Fibroblast of lung (primary cell): Measurements from ENCODE around the gene HPS5. TPM values are rescaled to one million over a fixed set of nuclear protein-coding genes. Genes with fewer than 3 reads are reported as not detected.
A peak's percentile ranks its signal among the peaks of the same experiment; 100 is the strongest.

Experiments
- DNase-seq, 2 donors: peaks; one replicate each; pipeline versions ENCODE4 v3.0.0 to v3.0.0-alpha.2; 2010; ENCODE audit warnings: low read depth in 2 of 2
- H2AFZ ChIP-seq: 2 replicates; pipeline ENCODE4 v1.5.1; 2012; ENCODE audit warnings: low read length, control low read depth, inconsistent platforms
- H3K27ac ChIP-seq: 2 replicates; pipeline ENCODE4 v1.5.1; 2011; ENCODE audit warnings: low read length, control low read depth; ENCODE audit not compliant: insufficient read depth
- H3K27me3 ChIP-seq: 2 replicates; pipeline ENCODE4 v1.5.1; 2011; ENCODE audit warnings: mild to moderate bottlenecking, low read length; ENCODE audit not compliant: control insufficient read depth, insufficient read depth
- H3K36me3 ChIP-seq: 2 replicates; pipeline ENCODE4 v1.5.1; 2011; ENCODE audit warnings: low read length; ENCODE audit not compliant: control insufficient read depth, insufficient read depth
- H3K4me1 ChIP-seq: 2 replicates; pipeline ENCODE4 v1.5.1; 2011; ENCODE audit warnings: low read length; ENCODE audit not compliant: control insufficient read depth, insufficient read depth; ENCODE audit errors: extremely low read depth
- H3K4me2 ChIP-seq: 2 replicates; pipeline ENCODE4 v1.5.1; 2011; ENCODE audit warnings: low read length, control low read depth; ENCODE audit not compliant: insufficient read depth; ENCODE audit errors: extremely low read depth
- H3K4me3 ChIP-seq, 4 experiments: fragments of 200-600 bp in 1 of 4; sonication (generic) in 1 of 4; replicated peaks in 1 of 4; 2 replicates each; pipeline ENCODE4 v1.5.1; 2011 to 2016; ENCODE audit warnings: low read length in 4 of 4, low read depth in 3 of 4, mild to moderate bottlenecking in 3 of 4, control low read depth in 2 of 4, inconsistent platforms in 1 of 4, mixed read lengths in 1 of 4; ENCODE audit not compliant: insufficient read depth in 1 of 4; ENCODE audit errors: control extremely low read depth in 1 of 4
- H3K79me2 ChIP-seq: 2 replicates; pipeline ENCODE4 v1.5.1; 2012; ENCODE audit warnings: mild to moderate bottlenecking, low read length, inconsistent platforms; ENCODE audit not compliant: control insufficient read depth, insufficient read depth
- H3K9ac ChIP-seq: 2 replicates; pipeline ENCODE4 v1.5.1; 2011; ENCODE audit warnings: mild to moderate bottlenecking, low read length, control low read depth; ENCODE audit not compliant: insufficient read depth
- H3K9me3 ChIP-seq: 2 replicates; pipeline ENCODE4 v1.5.1; 2012; ENCODE audit warnings: low read depth, low read length; ENCODE audit not compliant: control insufficient read depth, insufficient read depth
- H4K20me1 ChIP-seq: 2 replicates; pipeline ENCODE4 v1.5.1; 2011; ENCODE audit warnings: low read length; ENCODE audit not compliant: control insufficient read depth, insufficient read depth; ENCODE audit errors: extremely low read depth
- CTCF ChIP-seq, 2 donors: IDR thresholded peaks in 1 of 2; conservative IDR thresholded peaks in 1 of 2; 1 replicate in 1 of 2; 2 replicates in 1 of 2; pipeline ENCODE4 v1.5.1; 2011 to 2012; ENCODE audit warnings: low read length in 2 of 2, control low read depth in 1 of 2, inconsistent platforms in 1 of 2, low read depth in 1 of 2, mild to moderate bottlenecking in 1 of 2
- EZH2 ChIP-seq: IDR thresholded peaks from 2 replicates; pipeline ENCODE4 v1.5.1; 2012; ENCODE audit warnings: low read length, control low read depth, mild to moderate bottlenecking; ENCODE audit errors: missing control alignments
- polyA plus RNA-seq, 2 donors: library from polyadenylated mRNA; depleted of rRNA in 1 of 2; stranded (reverse) in 1 of 2; unstranded in 1 of 2; fragments of >200 nt; gene quantifications; 2 replicates each; pipeline ENCODE4 v1.2.1, GENCODE V29; 2011 to 2012; ENCODE audit warnings: missing spikeins in 1 of 2
- total RNA-seq: library from RNA; depleted of rRNA; stranded (reverse); fragments of >200 nt; gene quantifications from 2 replicates; pipeline ENCODE4 v1.2.1, GENCODE V29; 2014

Gene HPS5
- total and polyA plus RNA-seq, 2 donors (not counting 1 experiment from before 2014, with no cell fraction given): 15.6 to 44.1 TPM

DNA sequence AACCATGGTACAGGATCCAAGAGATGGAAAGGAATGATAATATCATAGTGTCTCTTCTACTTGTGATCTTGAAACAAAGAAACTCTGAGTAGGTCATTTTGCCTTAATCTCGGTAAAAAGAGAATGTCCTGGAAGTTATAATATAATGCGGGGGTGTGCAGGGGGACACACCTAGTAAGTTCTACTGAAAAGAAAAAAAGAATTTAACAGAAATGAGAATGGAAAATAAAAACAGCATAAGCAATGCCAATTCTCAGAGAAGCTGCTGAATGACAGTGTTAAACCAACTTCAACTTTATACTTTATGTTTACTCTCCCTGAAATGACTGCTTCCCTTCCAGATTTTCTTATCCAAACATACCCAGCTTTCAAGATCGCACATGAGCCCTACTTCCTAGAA lies 2.0 kb downstream of the HPS5 start:
- TF ChIP-seq EZH2: no peak
- TF ChIP-seq CTCF (conservative IDR thresholded peaks at IDR 0.05 in 1 of 2, IDR thresholded peaks at IDR 0.05 in 1 of 2; ENCODE audit: low read depth in 1 of 2, low read length in 2 of 2): no peak
- Histone ChIP-seq H3K27ac (no peak overlapping the region), H3K79me2 (peaks cover 51% of the 10 kb centered on the region), H3K27me3 (no peaks in the 10 kb centered on the region), H4K20me1 (no peaks in the 10 kb centered on the region), H3K36me3 (no peaks in the 10 kb centered on the region), H3K9me3 (no peaks in the 10 kb centered on the region), H3K4me3 (no peak overlapping the region), H3K4me1 (peaks cover 7% of the 10 kb centered on the region), H3K4me2 (peak overlapping the region; percentile 80), H2AFZ (no peak overlapping the region), H3K9ac (no peak overlapping the region)
- no peak for DNase-seq

DNA sequence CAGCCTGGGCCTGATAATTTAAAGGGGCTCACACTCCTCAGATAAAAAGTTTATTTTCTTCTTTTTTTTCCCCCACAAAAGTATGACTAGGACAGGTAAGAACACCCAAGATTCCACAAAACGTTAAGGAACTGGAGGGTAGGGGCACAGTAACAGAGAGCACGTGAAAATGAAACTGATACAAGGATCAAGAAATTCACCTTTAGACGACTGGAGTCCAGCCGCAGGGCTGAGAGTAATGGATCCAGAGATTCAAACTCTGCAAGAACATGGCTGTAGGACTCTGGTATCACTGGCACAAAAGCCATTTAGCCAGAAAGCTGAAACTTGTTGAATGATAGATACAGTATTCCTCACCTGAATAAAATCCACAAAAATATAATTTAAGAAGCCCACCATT lies 4.4 kb downstream of the HPS5 start:
- no peaks in the 10 kb centered on the region for H3K9me3 ChIP-seq
- no peak for TF ChIP-seq CTCF (conservative IDR thresholded peaks at IDR 0.05 in 1 of 2, IDR thresholded peaks at IDR 0.05 in 1 of 2; ENCODE audit: low read depth in 1 of 2, low read length in 2 of 2)
- H3K79me2 ChIP-seq: peaks cover 28% of the 10 kb centered on the region
- no peaks in the 10 kb centered on the region for H4K20me1 ChIP-seq
- peaks cover 2% of the 10 kb centered on the region for H3K4me1 ChIP-seq
- no peak overlapping the region for H3K9ac ChIP-seq
- H2AFZ ChIP-seq: no peak overlapping the region
- no peaks in the 10 kb centered on the region for H3K27me3 ChIP-seq
- DNase-seq: no peak
- no peaks in the 10 kb centered on the region for H3K36me3 ChIP-seq
- H3K4me3 ChIP-seq: no peak overlapping the region
- no peak overlapping the region for H3K27ac ChIP-seq
- H3K4me2 ChIP-seq: no peak overlapping the region

GRCh38 chr11:18315893-18316292 lies 6.0 kb downstream of the HPS5 start:
- Histone ChIP-seq H3K36me3 (no peaks in the 10 kb centered on the region), H3K27me3 (no peaks in the 10 kb centered on the region), H3K4me3 (no peak overlapping the region), H3K9ac (no peak overlapping the region), H3K27ac (no peak overlapping the region), H3K4me1 (peaks cover 2% of the 10 kb centered on the region), H3K4me2 (no peak overlapping the region), H2AFZ (no peak overlapping the region), H4K20me1 (no peaks in the 10 kb centered on the region), H3K9me3 (no peaks in the 10 kb centered on the region), H3K79me2 (peaks cover 23% of the 10 kb centered on the region)
- no peak for TF ChIP-seq EZH2
- TF ChIP-seq CTCF (conservative IDR thresholded peaks at IDR 0.05 in 1 of 2, IDR thresholded peaks at IDR 0.05 in 1 of 2; ENCODE audit: low read depth in 1 of 2, low read length in 2 of 2): no peak
- no peak for DNase-seq
